H7 (cell line): ENCODE measurements around the gene ZBTB3. TPM values are rescaled to one million over a fixed set of nuclear protein-coding genes. Genes with fewer than 3 reads are reported as not detected.
"Not testable (repeated sequence)": the region's sequence is repeated elsewhere in the genome, so short reads cannot be mapped to it uniquely, and the experiment has no call there.

Source experiments
- DNase-seq: peaks from one replicate; pipeline ENCODE4 v3.0.0; 2012
- H3K27me3 ChIP-seq: 2 replicates; pipeline ENCODE4 v1.6.0; 2011; ENCODE audit warnings: mild to moderate bottlenecking, low read length; ENCODE audit not compliant: control insufficient read depth, insufficient read depth
- H3K36me3 ChIP-seq: replicated peaks from 2 replicates; pipeline ENCODE4 v1.5.1; 2011; ENCODE audit warnings: low read length; ENCODE audit not compliant: control insufficient read depth, insufficient read depth
- H3K4me3 ChIP-seq: 2 replicates; pipeline ENCODE4 v1.5.1; 2011; ENCODE audit warnings: low read depth, mild to moderate bottlenecking, control low read depth, low read length, moderate library complexity; ENCODE audit not compliant: insufficient read depth
- total RNA-seq: library from RNA; depleted of rRNA; stranded (reverse); fragments of >200 nt; shearing (Covaris generic); gene quantifications from 2 replicates; pipeline ENCODE4 v1.2.3, GENCODE V29; 2014

ZBTB3 gene
- total RNA-seq, 1 experiment from 2014 or later, result 26.8 TPM

- Histone ChIP-seq H3K4me3 (no peak overlapping the region), H3K27me3 (no peaks in the 10 kb centered on the region), H3K36me3 (peaks cover 22% of the 10 kb centered on the region)
- no peak for DNase-seq
Observed at GRCh38 chr11:62777389-62777788, 23.4 kb upstream of the ZBTB3 start.

DNA sequence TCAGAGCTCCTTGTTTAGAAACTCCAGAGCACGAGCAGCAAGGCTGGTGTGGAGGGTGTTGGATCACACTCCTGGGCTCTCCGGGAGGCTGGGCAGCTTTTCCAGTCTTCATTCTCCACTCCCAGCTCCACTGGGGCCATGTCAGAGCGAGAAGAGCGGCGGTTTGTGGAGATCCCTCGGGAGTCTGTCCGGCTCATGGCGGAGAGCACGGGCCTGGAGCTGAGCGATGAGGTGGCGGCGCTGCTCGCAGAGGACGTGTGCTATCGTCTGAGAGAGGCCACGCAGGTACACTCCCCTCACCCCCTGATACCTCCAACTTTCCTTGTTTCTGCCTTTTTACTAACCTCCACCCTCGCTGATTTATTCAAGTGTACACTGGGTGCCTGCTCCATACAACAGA lies 21.7 kb upstream of the ZBTB3 start:
- no peak for DNase-seq
- Histone ChIP-seq H3K4me3 (no peak overlapping the region), H3K27me3 (no peaks in the 10 kb centered on the region), H3K36me3 (peaks cover 17% of the 10 kb centered on the region)

DNA sequence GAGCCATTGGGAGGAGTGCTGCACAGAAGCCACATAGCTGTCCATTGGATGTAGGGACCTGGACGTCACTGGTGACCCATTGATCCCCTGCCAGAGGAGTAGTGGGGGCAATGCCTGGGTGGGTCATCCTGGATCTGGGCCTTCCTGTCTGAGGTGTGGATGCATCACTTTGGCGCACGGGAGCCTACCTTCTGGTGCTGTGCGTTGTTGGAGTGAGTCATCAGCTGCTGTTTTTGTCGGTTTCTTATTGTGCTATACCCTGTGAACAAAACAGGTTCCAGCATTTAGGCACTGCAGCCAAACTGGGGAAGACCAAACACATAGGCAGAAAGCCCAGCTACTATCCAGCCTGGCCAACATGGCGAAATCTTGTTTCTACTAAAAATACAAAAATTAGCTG lies 20.4 kb upstream of the ZBTB3 start:
- no peak for DNase-seq
- no peak overlapping the region for H3K4me3 ChIP-seq
- H3K27me3 ChIP-seq, result no peaks in the 10 kb centered on the region
- H3K36me3 ChIP-seq, result peaks cover 17% of the 10 kb centered on the region

DNA sequence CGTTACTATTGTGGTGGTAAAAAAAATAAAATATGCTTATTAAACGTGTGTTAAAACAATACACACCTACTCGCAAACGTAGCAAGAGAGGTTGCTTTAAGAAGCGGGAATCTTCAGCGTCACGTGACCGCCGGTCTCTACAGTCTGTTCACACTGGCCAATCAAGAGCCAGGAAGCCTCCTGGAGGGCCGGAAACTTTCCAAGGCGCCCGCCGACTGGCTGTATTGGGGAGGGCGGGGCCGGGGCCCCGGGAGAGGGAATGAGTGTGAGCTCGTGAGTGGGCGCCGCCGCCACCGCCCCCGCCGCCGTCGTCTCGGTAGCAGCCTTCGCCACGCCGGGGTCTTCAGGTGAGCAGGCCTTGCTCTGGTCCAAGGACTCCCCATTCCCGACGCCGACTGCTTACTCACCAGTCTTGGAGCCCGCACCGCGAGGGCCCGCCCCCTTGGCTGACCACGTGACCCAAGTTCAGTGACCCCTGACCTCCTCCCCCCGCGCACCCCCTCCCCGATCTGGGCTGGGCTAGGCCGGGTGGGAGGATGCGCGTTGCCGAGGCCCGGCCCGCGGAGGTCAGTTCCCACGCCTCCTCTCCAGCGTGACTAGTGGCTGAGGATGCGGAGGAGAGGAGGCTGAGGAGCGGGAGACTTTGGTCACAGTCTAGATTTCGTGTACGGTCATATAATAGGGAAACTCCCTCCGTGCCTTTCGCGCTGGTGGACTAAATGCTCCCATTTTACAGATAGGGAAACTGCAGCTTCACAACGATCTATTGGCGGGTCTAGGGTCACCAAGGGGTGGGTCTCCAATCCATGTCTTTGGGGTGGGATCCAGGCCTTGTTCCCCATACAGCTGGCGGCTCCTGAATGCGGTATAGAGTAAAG lies 17.4 kb upstream of the ZBTB3 start, which contains the start of gene TAF6L:
TAF6L (plus strand) TSS at position 253 of the 878 bp plus-strand sequence. CDS start 4,388 bp downstream, outside the sequence.
- peaks cover 20% of the 10 kb centered on the region for H3K36me3 ChIP-seq
- peak; percentile 98 for DNase-seq
- H3K27me3 ChIP-seq, result no peaks in the 10 kb centered on the region
- H3K4me3 ChIP-seq, result peak within 1 kb of the TSS; percentile 82

GRCh38 chr11:62770778-62771143 lies 16.8 kb upstream of the ZBTB3 start:
- Histone ChIP-seq H3K36me3 (peaks cover 20% of the 10 kb centered on the region), H3K27me3 (no peaks in the 10 kb centered on the region), H3K4me3 (peak overlapping the region; percentile 82)
- DNase-seq, result peak; percentile 69

GRCh38 chr11:62760867-62761227 lies 6.9 kb upstream of the ZBTB3 start:
- DNase-seq, H3K27me3 ChIP-seq: not testable (repeated sequence)
- Histone ChIP-seq H3K36me3 (peaks cover 10% of the 10 kb centered on the region), H3K4me3 (peak overlapping the region; percentile 21)

- Histone ChIP-seq H3K27me3 (no peaks in the 10 kb centered on the region), H3K4me3 (peak overlapping the region; percentile 39), H3K36me3 (peaks cover 9% of the 10 kb centered on the region)
- peak; percentile 87 for DNase-seq
Observed at GRCh38 chr11:62757846-62758788, 4.2 kb upstream of the ZBTB3 start.

GRCh38 chr11:62755086-62755615 lies 1.2 kb upstream of the ZBTB3 start:
- Histone ChIP-seq H3K27me3 (no peaks in the 10 kb centered on the region), H3K36me3 (peaks cover 20% of the 10 kb centered on the region), H3K4me3 (no peak overlapping the region)
- no peak for DNase-seq

GRCh38 chr11:62752994-62753735 lies 795 bp downstream of the ZBTB3 start:
- no peaks in the 10 kb centered on the region for H3K27me3 ChIP-seq
- H3K36me3 ChIP-seq, result peaks cover 25% of the 10 kb centered on the region
- peak overlapping the region; percentile 77 for H3K4me3 ChIP-seq
- no peak for DNase-seq

DNA sequence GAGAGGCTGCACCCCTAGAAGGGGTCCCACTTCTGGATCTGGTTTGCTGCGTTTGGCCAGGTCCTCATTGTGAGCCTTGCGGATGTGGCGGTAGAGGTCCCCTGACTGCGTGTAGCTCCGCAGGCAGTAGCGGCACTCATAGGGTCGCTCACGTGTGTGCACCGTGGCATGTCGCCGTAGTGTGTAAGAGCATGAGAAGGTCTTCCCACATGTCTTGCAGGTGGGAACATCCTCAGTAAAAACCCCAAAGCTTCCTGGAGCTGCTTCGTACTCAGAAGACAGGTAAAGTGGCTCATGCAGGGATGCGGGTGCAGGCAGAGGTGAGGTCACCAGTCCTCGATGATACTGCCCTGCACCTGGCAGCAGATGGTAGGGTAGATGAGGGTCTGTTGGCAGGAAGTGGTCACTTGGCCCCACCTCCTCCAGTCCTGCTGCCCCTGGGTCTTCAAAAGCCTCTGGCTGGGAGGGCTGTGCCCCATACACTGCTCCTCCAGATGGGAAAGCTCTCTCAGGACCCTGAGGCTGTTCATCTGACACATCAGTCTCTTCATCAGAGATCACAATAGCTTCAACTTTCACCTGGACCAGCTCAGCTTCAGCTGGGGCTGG lies 1.7 kb downstream of the ZBTB3 start:
- Histone ChIP-seq H3K27me3 (no peaks in the 10 kb centered on the region), H3K4me3 (no peak overlapping the region), H3K36me3 (peaks cover 25% of the 10 kb centered on the region)
- no peak for DNase-seq

DNA sequence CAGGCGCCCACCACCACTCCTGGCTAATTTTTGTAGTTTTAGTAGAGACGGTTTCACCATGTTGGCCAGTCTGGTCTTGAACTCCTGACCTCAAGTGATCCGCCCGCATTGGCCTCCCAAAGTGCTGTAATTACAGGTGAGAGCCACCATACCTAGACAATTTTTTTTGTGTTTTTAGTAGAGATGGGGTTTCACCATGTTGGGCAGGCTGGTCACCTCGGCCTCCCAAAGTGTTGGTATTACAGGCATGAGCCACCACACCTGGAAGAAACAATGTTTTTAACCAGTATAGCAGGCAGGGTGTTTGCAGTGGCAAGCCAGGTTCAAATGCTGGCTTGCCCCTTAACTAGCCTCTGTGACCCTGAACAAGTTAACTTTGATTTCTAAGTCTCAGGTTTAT lies 4.0 kb downstream of the ZBTB3 start:
- H3K4me3 ChIP-seq, DNase-seq, H3K27me3 ChIP-seq: not testable (repeated sequence)
- peaks cover 24% of the 10 kb centered on the region for H3K36me3 ChIP-seq

- Histone ChIP-seq H3K36me3 (peaks cover 16% of the 10 kb centered on the region), H3K27me3 (no peaks in the 10 kb centered on the region), H3K4me3 (no peak overlapping the region)
- no peak for DNase-seq
Observed at GRCh38 chr11:62747475-62748160, 6.3 kb downstream of the ZBTB3 start.

GRCh38 chr11:62737196-62737595 lies 16.8 kb downstream of the ZBTB3 start:
- H3K36me3 ChIP-seq, result peaks cover 11% of the 10 kb centered on the region
- H3K4me3 ChIP-seq, result no peak overlapping the region
- DNase-seq, result no peak
- no peaks in the 10 kb centered on the region for H3K27me3 ChIP-seq
